Measurements from ENCODE around the gene SERPINI1.

SERPINI1 gene

DNA sequence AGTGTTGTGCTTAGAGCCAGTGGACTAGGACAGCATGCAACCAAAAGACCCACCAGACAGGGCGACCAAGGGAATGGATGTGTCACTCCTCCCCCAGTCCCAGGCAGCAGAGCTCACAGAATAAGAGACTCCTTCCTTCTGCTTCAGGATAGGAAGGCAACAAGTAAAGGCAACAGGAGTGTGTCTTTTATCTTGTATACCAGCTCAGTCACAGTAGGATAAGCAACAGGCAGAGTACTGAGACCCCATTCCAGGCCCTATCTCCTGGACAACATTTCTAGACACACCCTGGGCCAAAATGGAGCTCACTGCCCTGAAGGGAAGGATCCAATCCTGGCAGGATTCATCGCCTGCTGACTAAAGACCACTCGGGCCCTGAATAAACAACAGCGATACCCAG is 25.8 kb upstream of the SERPINI1 start:
- Mint-ChIP-seq H3K27ac (no peak overlapping the region), H3K4me1 (no peaks in the 10 kb centered on the region), H3K27me3 (ENCODE audit: low read depth, poor library complexity) (no peaks in the 10 kb centered on the region), H3K36me3 (ENCODE audit: low read depth) (peaks cover 63% of the 10 kb centered on the region), H3K9me3 (peaks cover 31% of the 10 kb centered on the region), H3K4me3 (no peak overlapping the region)
- DNase-seq: no peak
- no peak for TF ChIP-seq CTCF (IDR thresholded peaks at IDR 0.05)

DNA sequence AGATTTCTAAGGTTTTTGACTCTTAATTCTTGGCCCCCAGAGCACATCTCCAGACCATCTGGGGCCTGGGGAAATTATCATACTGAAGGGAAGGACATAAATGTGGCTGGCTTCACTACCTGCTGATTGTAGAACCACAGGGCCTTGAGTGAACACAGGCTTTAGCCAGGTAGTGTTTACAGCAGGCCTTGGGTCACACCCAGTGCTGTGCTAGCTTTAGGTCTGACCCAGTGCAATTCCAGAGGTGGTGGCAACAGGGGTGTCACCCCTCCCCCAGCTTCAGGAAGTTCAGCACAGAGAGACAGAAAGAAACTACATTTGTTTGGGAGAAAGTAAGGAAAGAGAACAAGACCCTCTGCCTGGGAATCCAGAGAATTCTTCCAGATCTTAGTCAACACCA is 25.0 kb upstream of the SERPINI1 start:
- Mint-ChIP-seq H3K27ac (peak overlapping the region; percentile 61), H3K9me3 (peaks cover 40% of the 10 kb centered on the region), H3K36me3 (ENCODE audit: low read depth) (peaks cover 71% of the 10 kb centered on the region), H3K4me1 (no peaks in the 10 kb centered on the region), H3K4me3 (no peak overlapping the region), H3K27me3 (ENCODE audit: low read depth, poor library complexity) (no peaks in the 10 kb centered on the region)
- no peak for DNase-seq
- no peak for TF ChIP-seq CTCF (IDR thresholded peaks at IDR 0.05)

DNA sequence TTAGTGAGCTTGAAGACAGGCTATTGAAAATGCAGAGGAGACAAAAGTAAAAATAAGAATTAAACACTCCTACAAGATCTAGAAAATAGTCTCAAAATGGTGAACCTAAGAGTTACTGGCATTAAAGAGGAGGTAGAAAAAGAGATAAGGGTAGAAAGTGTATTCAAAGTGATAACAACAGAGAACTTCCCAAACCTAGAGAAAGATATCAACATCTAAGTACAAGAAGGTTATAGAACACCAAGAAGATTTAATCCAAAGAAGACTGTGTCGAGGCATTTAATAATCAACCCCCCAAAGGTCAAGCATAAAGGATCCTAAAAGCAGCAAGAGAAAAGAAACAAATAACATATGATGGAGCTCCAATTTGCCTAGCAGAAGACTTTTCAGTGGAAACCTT is 24.1 kb upstream of the SERPINI1 start:
- TF ChIP-seq CTCF (IDR thresholded peaks at IDR 0.05): no peak
- H3K36me3 Mint-ChIP-seq (ENCODE audit: low read depth): peaks cover 79% of the 10 kb centered on the region
- no peaks in the 10 kb centered on the region for H3K27me3 Mint-ChIP-seq (ENCODE audit: low read depth, poor library complexity)
- H3K9me3 Mint-ChIP-seq: peaks cover 45% of the 10 kb centered on the region
- no peak overlapping the region for H3K4me3 Mint-ChIP-seq
- no peak for DNase-seq
- H3K27ac Mint-ChIP-seq: no peak overlapping the region
- no peaks in the 10 kb centered on the region for H3K4me1 Mint-ChIP-seq

- Mint-ChIP-seq H3K4me3 (no peak overlapping the region), H3K4me1 (no peaks in the 10 kb centered on the region), H3K9me3 (peaks cover 45% of the 10 kb centered on the region), H3K36me3 (ENCODE audit: low read depth) (peaks cover 86% of the 10 kb centered on the region), H3K27ac (no peak overlapping the region), H3K27me3 (ENCODE audit: low read depth, poor library complexity) (no peaks in the 10 kb centered on the region)
- DNase-seq: no peak
- TF ChIP-seq CTCF (IDR thresholded peaks at IDR 0.05): no peak
Observed at GRCh38 chr3:167712445-167712844, 23.1 kb upstream of the SERPINI1 start.

- H3K27ac Mint-ChIP-seq: no peak overlapping the region
- peaks cover 96% of the 10 kb centered on the region for H3K36me3 Mint-ChIP-seq (ENCODE audit: low read depth)
- no peak for TF ChIP-seq CTCF (IDR thresholded peaks at IDR 0.05)
- no peak overlapping the region for H3K4me3 Mint-ChIP-seq
- no peaks in the 10 kb centered on the region for H3K4me1 Mint-ChIP-seq
- H3K9me3 Mint-ChIP-seq: peaks cover 45% of the 10 kb centered on the region
- no peak for DNase-seq
- no peaks in the 10 kb centered on the region for H3K27me3 Mint-ChIP-seq (ENCODE audit: low read depth, poor library complexity)
Observed at GRCh38 chr3:167714871-167715270, 20.6 kb upstream of the SERPINI1 start.

DNA sequence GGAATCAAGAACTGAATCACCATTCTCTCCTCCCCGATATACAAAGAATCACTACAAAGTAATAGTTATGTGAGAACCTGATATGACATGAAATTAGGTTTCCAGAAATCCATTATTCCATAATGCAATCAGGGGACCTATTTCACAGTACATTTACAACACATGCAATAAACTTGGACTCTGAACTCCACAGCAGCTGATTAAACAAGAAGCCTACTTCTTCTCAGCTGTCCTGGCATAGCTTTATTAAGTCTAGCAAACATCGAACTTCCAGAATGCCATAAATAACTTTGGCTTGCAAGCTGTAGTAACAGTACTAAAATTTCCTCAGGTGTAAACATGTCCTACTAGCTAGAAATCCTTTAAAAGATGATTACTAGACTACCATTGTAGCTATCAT is 18.6 kb upstream of the SERPINI1 start:
- no peak overlapping the region for H3K27ac Mint-ChIP-seq
- H3K4me3 Mint-ChIP-seq: no peak overlapping the region
- peaks cover 96% of the 10 kb centered on the region for H3K36me3 Mint-ChIP-seq (ENCODE audit: low read depth)
- no peaks in the 10 kb centered on the region for H3K27me3 Mint-ChIP-seq (ENCODE audit: low read depth, poor library complexity)
- peaks cover 48% of the 10 kb centered on the region for H3K9me3 Mint-ChIP-seq
- H3K4me1 Mint-ChIP-seq: no peaks in the 10 kb centered on the region
- DNase-seq: no peak
- no peak for TF ChIP-seq CTCF (IDR thresholded peaks at IDR 0.05)
